GM12891 (cell line): ENCODE data around the gene HBP1.
"Not testable (repeated sequence)": the region's sequence is repeated elsewhere in the genome, so short reads cannot be mapped to it uniquely, and the experiment has no call there.

Experiments used
- DNase-seq: peaks from one replicate; pipeline ENCODE4 v3.0.0; 2011; ENCODE audit warnings: low spot score; ENCODE audit not compliant: insufficient read length
- FAIRE-seq: peaks from 2 replicates; lab custom pipeline; 2011; peaks lifted over from hg19 to GRCh38; lab: Jason Lieb, UNC
- PAX5 ChIP-seq: IDR thresholded peaks from 2 replicates; pipeline ENCODE4 v1.6.1; 2011; ENCODE audit warnings: low read length, moderate library complexity, mild to moderate bottlenecking; ENCODE audit not compliant: insufficient read depth, severe bottlenecking
- POLR2A ChIP-seq: IDR thresholded peaks from 2 replicates; pipeline ENCODE4 v1.6.1; 2011; ENCODE audit warnings: low read depth, low read length, control low read depth
- POLR2AphosphoS5 ChIP-seq: IDR thresholded peaks from 2 replicates; pipeline ENCODE4 v1.6.1; 2011; ENCODE audit warnings: low read depth, low read length, control low read depth
- POU2F2 ChIP-seq: IDR thresholded peaks from 2 replicates; pipeline ENCODE4 v1.6.1; 2011; ENCODE audit warnings: low read depth, mild to moderate bottlenecking, control low read depth, low read length, moderate library complexity
- SPI1 ChIP-seq: IDR thresholded peaks from 2 replicates; pipeline ENCODE4 v1.6.1; 2011; ENCODE audit warnings: low read depth, low read length, control low read depth
- TAF1 ChIP-seq: IDR thresholded peaks from 2 replicates; pipeline ENCODE4 v1.6.1; 2011; ENCODE audit warnings: low read depth, low read length, control low read depth

HBP1 gene

GRCh38 chr7:107237451-107237850 lies 68.6 kb downstream of the HBP1 start:
- no peak for DNase-seq
- no peak for FAIRE-seq
- TF ChIP-seq POU2F2 (no peak), POLR2AphosphoS5 (no peak), PAX5 (no peak), TAF1 (no peak), SPI1 (no peak), POLR2A (no peak)

- FAIRE-seq (no peak), DNase-seq (no peak)
- TF ChIP-seq POLR2AphosphoS5 (no peak), POLR2A (no peak), PAX5 (no peak), TAF1 (no peak), SPI1 (no peak), POU2F2 (no peak)
These were observed 73.5 kb downstream of the HBP1 start for GRCh38 chr7:107242267-107242666.

- no peak for TF ChIP-seq SPI1
- no peak for TF ChIP-seq TAF1
- no peak for TF ChIP-seq POU2F2
- TF ChIP-seq PAX5 = no peak
- TF ChIP-seq POLR2AphosphoS5 = no peak
- TF ChIP-seq POLR2A = no peak
- no peak for DNase-seq
- FAIRE-seq = no peak
These were observed 75.8 kb downstream of the HBP1 start for GRCh38 chr7:107244613-107245012.

GRCh38 chr7:107246836-107247235 lies 78.0 kb downstream of the HBP1 start:
- not testable (repeated sequence) for FAIRE-seq, DNase-seq

- TF ChIP-seq POU2F2 (no peak), POLR2AphosphoS5 (no peak), SPI1 (no peak), POLR2A (no peak), PAX5 (no peak), TAF1 (no peak)
- no peak for DNase-seq
- FAIRE-seq = no peak
These were observed 79.9 kb downstream of the HBP1 start for GRCh38 chr7:107248551-107249316.

- FAIRE-seq = no peak
- TF ChIP-seq POU2F2 = no peak
- no peak for TF ChIP-seq SPI1
- no peak for TF ChIP-seq TAF1
- no peak for TF ChIP-seq POLR2A
- no peak for TF ChIP-seq PAX5
- no peak for TF ChIP-seq POLR2AphosphoS5
- DNase-seq = no peak
These were observed 83.2 kb downstream of the HBP1 start for GRCh38 chr7:107251963-107252362.
